Mammary epithelial cell (primary cell): ENCODE data around the gene ORC1.

Source experiments
- CTCF ChIP-seq, 2 donors: IDR thresholded peaks in 1 of 2; conservative IDR thresholded peaks in 1 of 2; 2 replicates each; pipeline ENCODE4 v1.5.1; 2011 to 2012; ENCODE audit warnings: inconsistent platforms in 2 of 2, low read length in 2 of 2, mild to moderate bottlenecking in 2 of 2, control low read depth in 1 of 2, low read depth in 1 of 2; ENCODE audit not compliant: insufficient read depth in 1 of 2; ENCODE audit errors: extremely low read depth in 1 of 2
- EZH2 ChIP-seq: IDR thresholded peaks from 2 replicates; pipeline ENCODE4 v1.6.1; 2012; ENCODE audit warnings: low read length, inconsistent platforms, borderline replicate concordance

GRCh38 chr1:52365746-52366516, 38.3 kb downstream of the ORC1 start, which contains the start of gene CC2D1B:
- TF ChIP-seq CTCF (conservative IDR thresholded peaks at IDR 0.05 in 1 of 2, IDR thresholded peaks at IDR 0.05 in 1 of 2; ENCODE audit: extremely low read depth in 1 of 2, insufficient read depth in 1 of 2, low read depth in 1 of 2, low read length in 2 of 2) (peak in 1 of 2 donors; percentile 13), EZH2 (no peak)
